MM.1S (cell line): ENCODE measurements around the gene NLRC3.
A peak's percentile ranks its signal among the peaks of the same experiment; 100 is the strongest.

ENCODE experiments used
- DNase-seq: peaks from one replicate; pipeline ENCODE4 v3.0.0-alpha.2; 2015
- H2AFZ ChIP-seq: fragments of 300-600 bp; sonication (generic); 2 replicates; pipeline ENCODE4 v1.6.0; 2016; ENCODE audit warnings: antibody characterized with exemption, low read length
- H3F3A ChIP-seq: fragments of 300-600 bp; sonication (generic); 2 replicates; pipeline ENCODE4 v1.6.1; 2016; ENCODE audit warnings: mild to moderate bottlenecking, antibody characterized with exemption, low read length, moderate library complexity, mixed read lengths; ENCODE audit not compliant: insufficient read depth
- H3K27ac ChIP-seq: fragments of 300-600 bp; sonication (generic); 2 replicates; pipeline ENCODE4 v1.5.1; 2016; ENCODE audit warnings: mild to moderate bottlenecking, low read length
- H3K27me3 ChIP-seq: fragments of 300-600 bp; sonication (generic); replicated peaks from 2 replicates; pipeline ENCODE4 v1.6.0; 2016; ENCODE audit warnings: low read length; ENCODE audit not compliant: insufficient read depth
- H3K36me3 ChIP-seq: fragments of 300-600 bp; sonication (generic); replicated peaks from 2 replicates; pipeline ENCODE4 v1.6.1; 2016; ENCODE audit warnings: mild to moderate bottlenecking, low read length, mixed read lengths; ENCODE audit not compliant: insufficient read depth
- H3K4me1 ChIP-seq: fragments of 300-600 bp; sonication (generic); 2 replicates; pipeline ENCODE4 v1.6.1; 2016; ENCODE audit warnings: low read length, mixed read lengths
- H3K4me2 ChIP-seq: fragments of 300-600 bp; sonication (generic); 2 replicates; pipeline ENCODE4 v1.6.0; 2016; ENCODE audit warnings: low read depth, low read length
- H3K4me3 ChIP-seq: fragments of 300-600 bp; sonication (generic); 2 replicates; pipeline ENCODE4 v1.5.1; 2016; ENCODE audit warnings: low read length, mixed read lengths
- H3K79me2 ChIP-seq: fragments of 300-600 bp; sonication (generic); 2 replicates; pipeline ENCODE4 v1.6.1; 2016; ENCODE audit warnings: mixed run types, low read length, mixed read lengths
- H3K9ac ChIP-seq: fragments of 300-600 bp; sonication (generic); 2 replicates; pipeline ENCODE4 v1.6.1; 2016; ENCODE audit warnings: low read length, mixed read lengths
- H3K9me2 ChIP-seq: fragments of 300-600 bp; sonication (generic); replicated peaks from 2 replicates; pipeline ENCODE4 v1.6.1; 2016; ENCODE audit warnings: mild to moderate bottlenecking, low read length, mixed read lengths; ENCODE audit not compliant: insufficient read depth
- H3K9me3 ChIP-seq: fragments of 300-600 bp; sonication (generic); replicated peaks from 2 replicates; pipeline ENCODE4 v1.6.1; 2016; ENCODE audit warnings: mild to moderate bottlenecking, low read length, mixed read lengths; ENCODE audit not compliant: insufficient read depth
- H4K20me1 ChIP-seq: fragments of 300-600 bp; sonication (generic); 2 replicates; pipeline ENCODE4 v1.6.1; 2016; ENCODE audit warnings: mild to moderate bottlenecking, low read length, moderate library complexity, mixed read lengths; ENCODE audit not compliant: insufficient read depth
- CTCF ChIP-seq: fragments of 300-600 bp; sonication (generic); IDR thresholded peaks from 2 replicates; pipeline ENCODE4 v1.5.1; 2016; ENCODE audit warnings: antibody characterized with exemption, low read length, mixed read lengths
- EZH2 ChIP-seq: fragments of 300-600 bp; sonication (generic); optimal IDR thresholded peaks from 2 replicates; pipeline ENCODE3; 2017; ENCODE audit warnings: low read depth, mild to moderate bottlenecking, antibody characterized with exemption, low read length, mixed read lengths
- EZH2phosphoT487 ChIP-seq: fragments of 300-600 bp; sonication (generic); IDR thresholded peaks from 2 replicates; pipeline ENCODE4 v1.6.1; 2018; ENCODE audit warnings: antibody characterized with exemption, low read length

The NLRC3 gene

DNA sequence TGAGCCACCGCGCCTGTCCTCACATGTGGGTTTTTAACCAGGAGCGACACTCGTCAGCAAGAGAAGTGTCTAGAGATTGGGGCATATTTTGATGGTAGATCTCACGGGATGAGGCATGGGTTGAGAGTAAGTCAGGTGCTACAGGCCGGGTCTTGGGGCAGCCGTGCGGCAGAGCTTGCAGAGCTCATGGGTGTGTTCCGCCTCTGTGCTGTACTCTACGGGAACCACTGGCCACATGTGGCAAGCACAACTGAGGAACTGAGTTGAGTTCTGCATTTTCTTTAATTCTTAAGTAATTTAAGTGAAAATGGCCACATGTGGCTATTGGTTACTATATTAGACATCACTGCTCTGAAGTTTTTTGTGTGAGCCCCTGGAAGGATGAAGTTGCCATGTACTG lies 66.8 kb downstream of the NLRC3 start:
- TF ChIP-seq EZH2 (no peak), EZH2phosphoT487 (no peak), CTCF (no peak)
- Histone ChIP-seq H3K9ac (no peak overlapping the region), H3K4me2 (no peak overlapping the region), H4K20me1 (no peaks in the 10 kb centered on the region), H3F3A (peaks cover 23% of the 10 kb centered on the region), H3K27me3 (no peaks in the 10 kb centered on the region), H3K27ac (no peak overlapping the region), H2AFZ (no peak overlapping the region), H3K9me3 (no peaks in the 10 kb centered on the region), H3K79me2 (no peaks in the 10 kb centered on the region), H3K4me1 (peaks cover 36% of the 10 kb centered on the region), H3K9me2 (no peaks in the 10 kb centered on the region), H3K36me3 (no peaks in the 10 kb centered on the region), H3K4me3 (no peak overlapping the region)
- no peak for DNase-seq

DNA sequence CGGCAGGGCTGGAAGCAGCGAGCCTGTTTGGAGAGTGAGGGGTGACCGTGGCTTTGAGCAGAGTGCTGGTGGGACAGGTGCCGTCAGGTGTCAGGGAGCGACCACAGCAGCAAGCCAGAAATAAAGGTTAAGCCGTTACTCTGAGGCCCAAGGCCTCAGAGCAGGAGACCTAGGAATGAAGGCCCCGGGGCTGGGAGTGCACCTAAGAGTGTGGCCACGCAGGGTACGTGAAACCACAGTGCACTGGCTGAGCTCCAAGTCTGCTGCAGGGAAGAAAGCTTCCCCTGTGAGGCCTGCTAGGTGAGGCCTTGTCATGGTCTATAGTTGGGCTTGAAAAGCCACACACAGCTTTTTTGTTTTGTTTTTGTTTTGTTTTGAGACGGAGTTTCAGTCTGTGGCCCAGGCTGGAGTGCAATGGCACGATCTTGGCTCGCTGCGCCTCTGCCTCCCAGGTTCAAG lies 67.7 kb downstream of the NLRC3 start:
- no peaks in the 10 kb centered on the region for H3K36me3 ChIP-seq
- TF ChIP-seq EZH2phosphoT487: no peak
- no peak for TF ChIP-seq CTCF
- no peak for TF ChIP-seq EZH2
- H3K27ac ChIP-seq: peak overlapping the region; percentile 61; the same call in 1 of the 2 replicates
- peaks cover 31% of the 10 kb centered on the region for H3K4me1 ChIP-seq
- no peaks in the 10 kb centered on the region for H4K20me1 ChIP-seq
- H3K9ac ChIP-seq: no peak overlapping the region
- H3K9me2 ChIP-seq: no peaks in the 10 kb centered on the region
- H3K4me2 ChIP-seq: peak overlapping the region; percentile 13; the same call in 1 of the 2 replicates
- H3K79me2 ChIP-seq: no peaks in the 10 kb centered on the region
- DNase-seq: peak; percentile 85
- no peaks in the 10 kb centered on the region for H3K27me3 ChIP-seq
- peaks cover 27% of the 10 kb centered on the region for H3F3A ChIP-seq
- 0 out of 2 replicates have a peak overlapping the region, but pooled peaks have one; percentile 4 for H2AFZ ChIP-seq
- H3K9me3 ChIP-seq: no peaks in the 10 kb centered on the region
- H3K4me3 ChIP-seq: no peak overlapping the region

- Histone ChIP-seq H4K20me1 (no peaks in the 10 kb centered on the region), H3K9me2 (no peaks in the 10 kb centered on the region), H3K27me3 (no peaks in the 10 kb centered on the region), H3K4me1 (peaks cover 31% of the 10 kb centered on the region), H3K36me3 (no peaks in the 10 kb centered on the region), H3K27ac (0 out of 2 replicates have a peak overlapping the region, but pooled peaks have one; percentile 61), H3K9me3 (no peaks in the 10 kb centered on the region), H3K9ac (no peak overlapping the region), H3K79me2 (no peaks in the 10 kb centered on the region), H3F3A (peaks cover 29% of the 10 kb centered on the region), H3K4me2 (no peak overlapping the region), H2AFZ (no peak overlapping the region), H3K4me3 (no peak overlapping the region)
- no peak for TF ChIP-seq EZH2phosphoT487
- TF ChIP-seq CTCF: no peak
- no peak for TF ChIP-seq EZH2
- no peak for DNase-seq
Measured at GRCh38 chr16:3508736-3509135, 68.5 kb downstream of the NLRC3 start.
